ENCODE results near the gene TRMO.
A peak's percentile ranks its signal among the peaks of the same experiment; 100 is the strongest.

The TRMO gene

DNA sequence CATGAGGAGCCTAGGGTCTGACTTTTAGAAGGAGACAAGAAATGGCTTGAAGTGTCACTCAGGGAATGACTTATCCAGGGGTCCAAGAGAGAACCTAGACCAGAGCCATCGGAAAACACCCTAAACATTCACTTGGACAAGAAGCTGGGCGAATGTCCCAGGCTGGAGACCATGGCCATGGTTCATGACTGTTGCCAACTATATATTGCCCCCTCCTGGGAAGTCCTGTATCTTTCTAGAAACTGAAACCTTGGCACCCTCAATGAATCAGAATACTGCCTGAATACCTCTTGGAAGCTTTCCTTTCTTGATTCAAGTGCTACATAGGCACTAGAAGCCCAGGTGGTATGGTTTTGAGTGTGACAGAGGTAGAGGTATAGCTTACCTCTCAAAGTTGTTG, 29.9 kb downstream of the TRMO start:
- no peak for TF ChIP-seq ZBTB7A (IDR thresholded peaks at IDR 0.05; ENCODE audit: low read depth)
- TF ChIP-seq CREB1 (IDR thresholded peaks at IDR 0.05; ENCODE audit: low read depth), result no peak
- TF ChIP-seq RAD21 (IDR thresholded peaks at IDR 0.05; ENCODE audit: low read depth), result peak; percentile 9; the same call in 1 of the 2 replicates
- TF ChIP-seq, protein P1, sequence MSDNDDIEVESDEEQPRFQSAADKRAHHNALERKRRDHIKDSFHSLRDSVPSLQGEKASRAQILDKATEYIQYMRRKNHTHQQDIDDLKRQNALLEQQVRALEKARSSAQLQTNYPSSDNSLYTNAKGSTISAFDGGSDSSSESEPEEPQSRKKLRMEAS (IDR thresholded peaks at IDR 0.05), result no peak
- TF ChIP-seq NFIC (IDR thresholded peaks at IDR 0.05), result no peak

DNA sequence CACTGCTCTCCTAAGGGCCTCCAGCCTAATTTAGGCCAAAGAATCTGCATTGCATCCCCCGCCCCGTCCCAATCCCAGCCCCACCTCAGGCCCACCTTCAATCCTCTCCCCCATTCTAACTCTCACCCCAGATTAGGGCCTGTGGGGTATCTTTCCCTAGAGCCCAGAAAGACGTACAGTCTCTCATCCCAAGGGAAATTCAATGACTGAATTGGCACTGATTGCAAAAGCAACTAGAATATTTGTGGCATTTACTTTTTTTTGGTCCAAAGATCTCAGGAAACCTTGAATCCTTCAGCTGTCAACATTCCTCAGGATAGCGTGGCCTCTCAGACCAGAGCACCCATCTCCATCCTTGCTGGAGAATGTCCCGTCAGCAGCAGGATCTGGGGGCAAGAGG, 30.6 kb downstream of the TRMO start:
- TF ChIP-seq EGR1 (IDR thresholded peaks at IDR 0.05) (no peak), YY1 (IDR thresholded peaks at IDR 0.05; ENCODE audit: low read depth) (no peak), TAF1 (IDR thresholded peaks at IDR 0.05; ENCODE audit: low read depth) (no peak), TEAD4 (IDR thresholded peaks at IDR 0.05) (no peak), CREB1 (IDR thresholded peaks at IDR 0.05; ENCODE audit: low read depth) (no peak), EP300 (IDR thresholded peaks at IDR 0.05; ENCODE audit: borderline replicate concordance) (no peak), FOXM1 (IDR thresholded peaks at IDR 0.05; ENCODE audit: borderline replicate concordance, low read depth) (no peak), TCF12 (IDR thresholded peaks at IDR 0.05; ENCODE audit: low read depth) (no peak), RAD21 (IDR thresholded peaks at IDR 0.05; ENCODE audit: low read depth) (no peak), CEBPB (IDR thresholded peaks at IDR 0.05) (no peak), NFIC (IDR thresholded peaks at IDR 0.05) (no peak)
- TF ChIP-seq, protein P2, sequence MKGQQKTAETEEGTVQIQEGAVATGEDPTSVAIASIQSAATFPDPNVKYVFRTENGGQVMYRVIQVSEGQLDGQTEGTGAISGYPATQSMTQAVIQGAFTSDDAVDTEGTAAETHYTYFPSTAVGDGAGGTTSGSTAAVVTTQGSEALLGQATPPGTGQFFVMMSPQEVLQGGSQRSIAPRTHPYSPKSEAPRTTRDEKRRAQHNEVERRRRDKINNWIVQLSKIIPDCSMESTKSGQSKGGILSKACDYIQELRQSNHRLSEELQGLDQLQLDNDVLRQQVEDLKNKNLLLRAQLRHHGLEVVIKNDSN (IDR thresholded peaks at IDR 0.05), result no peak
- TF ChIP-seq, protein P1 (IDR thresholded peaks at IDR 0.05), result no peak
- TF ChIP-seq, protein P3, sequence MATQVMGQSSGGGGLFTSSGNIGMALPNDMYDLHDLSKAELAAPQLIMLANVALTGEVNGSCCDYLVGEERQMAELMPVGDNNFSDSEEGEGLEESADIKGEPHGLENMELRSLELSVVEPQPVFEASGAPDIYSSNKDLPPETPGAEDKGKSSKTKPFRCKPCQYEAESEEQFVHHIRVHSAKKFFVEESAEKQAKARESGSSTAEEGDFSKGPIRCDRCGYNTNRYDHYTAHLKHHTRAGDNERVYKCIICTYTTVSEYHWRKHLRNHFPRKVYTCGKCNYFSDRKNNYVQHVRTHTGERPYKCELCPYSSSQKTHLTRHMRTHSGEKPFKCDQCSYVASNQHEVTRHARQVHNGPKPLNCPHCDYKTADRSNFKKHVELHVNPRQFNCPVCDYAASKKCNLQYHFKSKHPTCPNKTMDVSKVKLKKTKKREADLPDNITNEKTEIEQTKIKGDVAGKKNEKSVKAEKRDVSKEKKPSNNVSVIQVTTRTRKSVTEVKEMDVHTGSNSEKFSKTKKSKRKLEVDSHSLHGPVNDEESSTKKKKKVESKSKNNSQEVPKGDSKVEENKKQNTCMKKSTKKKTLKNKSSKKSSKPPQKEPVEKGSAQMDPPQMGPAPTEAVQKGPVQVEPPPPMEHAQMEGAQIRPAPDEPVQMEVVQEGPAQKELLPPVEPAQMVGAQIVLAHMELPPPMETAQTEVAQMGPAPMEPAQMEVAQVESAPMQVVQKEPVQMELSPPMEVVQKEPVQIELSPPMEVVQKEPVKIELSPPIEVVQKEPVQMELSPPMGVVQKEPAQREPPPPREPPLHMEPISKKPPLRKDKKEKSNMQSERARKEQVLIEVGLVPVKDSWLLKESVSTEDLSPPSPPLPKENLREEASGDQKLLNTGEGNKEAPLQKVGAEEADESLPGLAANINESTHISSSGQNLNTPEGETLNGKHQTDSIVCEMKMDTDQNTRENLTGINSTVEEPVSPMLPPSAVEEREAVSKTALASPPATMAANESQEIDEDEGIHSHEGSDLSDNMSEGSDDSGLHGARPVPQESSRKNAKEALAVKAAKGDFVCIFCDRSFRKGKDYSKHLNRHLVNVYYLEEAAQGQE (IDR thresholded peaks at IDR 0.05; ENCODE audit: low read depth), result no peak

DNA sequence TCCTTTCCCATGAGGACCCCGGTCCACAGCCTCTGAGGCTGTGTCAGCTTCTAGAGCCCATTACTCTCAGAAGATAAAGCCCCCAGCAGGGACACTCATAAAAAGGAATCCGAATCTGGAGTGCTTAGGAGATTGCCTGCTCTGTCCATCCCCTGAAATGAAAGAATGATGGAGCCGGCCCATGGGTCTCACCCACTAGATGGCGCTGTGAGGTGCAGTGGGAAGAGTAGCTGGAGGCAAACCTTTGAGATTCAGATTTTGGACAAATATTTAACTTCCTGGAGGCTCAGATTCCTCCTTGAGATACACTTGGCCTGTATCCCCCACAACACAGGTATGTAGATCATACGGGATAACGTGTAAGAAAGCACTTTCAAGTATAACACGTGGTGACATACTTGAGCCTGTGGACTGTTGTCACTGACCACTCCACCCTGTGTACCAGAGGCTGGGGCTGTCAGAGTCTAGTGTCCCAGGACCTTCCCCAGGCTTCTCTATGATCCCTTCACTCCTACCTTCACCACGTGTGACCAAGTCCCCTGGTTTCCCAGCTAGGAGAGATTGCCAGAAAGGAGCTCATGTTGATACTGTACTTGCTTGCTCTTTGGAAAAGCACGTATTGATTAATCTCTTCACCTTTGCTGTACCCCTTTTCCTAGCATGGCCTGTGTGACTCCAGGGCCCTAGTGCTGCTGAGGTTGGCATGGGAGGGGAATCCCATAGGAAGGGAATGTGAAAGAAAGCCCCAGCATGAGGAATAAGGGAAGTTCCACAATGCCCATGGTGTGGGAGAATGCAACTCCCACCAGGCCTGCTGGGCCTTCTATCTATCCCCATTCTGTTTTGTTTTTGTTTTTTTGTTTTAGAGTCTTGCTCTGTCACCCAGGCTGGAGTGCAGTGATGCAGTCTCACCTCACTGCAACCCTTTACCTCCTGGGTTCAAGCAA, 32.1 kb downstream of the TRMO start:
- no peak for TF ChIP-seq YY1 (IDR thresholded peaks at IDR 0.05; ENCODE audit: low read depth)
- TF ChIP-seq RAD21 (IDR thresholded peaks at IDR 0.05; ENCODE audit: low read depth), result peak; percentile 46
- TF ChIP-seq TAF1 (IDR thresholded peaks at IDR 0.05; ENCODE audit: low read depth), result no peak
- TF ChIP-seq FOXM1 (IDR thresholded peaks at IDR 0.05; ENCODE audit: borderline replicate concordance, low read depth), result no peak
- TF ChIP-seq, protein P3 (IDR thresholded peaks at IDR 0.05; ENCODE audit: low read depth), result no peak
- TF ChIP-seq NFIC (IDR thresholded peaks at IDR 0.05), result no peak
- TF ChIP-seq, protein P1 (IDR thresholded peaks at IDR 0.05), result no peak

DNA sequence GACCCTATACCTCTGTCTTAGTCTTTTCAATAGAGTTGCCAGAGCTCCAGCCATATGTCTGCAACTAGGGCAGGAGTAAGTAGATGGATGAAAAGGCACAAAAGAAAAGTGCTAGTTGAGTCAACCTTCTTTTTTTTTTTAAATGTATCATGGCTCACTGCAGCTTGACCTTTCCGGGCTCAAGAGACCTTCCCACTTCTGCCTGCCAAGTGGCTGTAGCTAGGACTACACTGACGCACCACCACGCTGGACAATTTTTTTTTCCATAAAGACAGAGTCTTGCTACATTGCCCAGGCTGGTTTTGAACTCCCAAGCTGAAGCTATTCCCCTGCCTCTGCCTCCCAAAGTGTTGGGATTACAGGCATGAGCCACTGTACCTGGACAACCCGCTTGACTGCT, 42.0 kb downstream of the TRMO start:
- no peak for TF ChIP-seq RAD21 (IDR thresholded peaks at IDR 0.05; ENCODE audit: low read depth)
- TF ChIP-seq TCF12 (IDR thresholded peaks at IDR 0.05; ENCODE audit: low read depth), result no peak
- no peak for TF ChIP-seq EP300 (IDR thresholded peaks at IDR 0.05; ENCODE audit: borderline replicate concordance)
- TF ChIP-seq TEAD4 (IDR thresholded peaks at IDR 0.05), result no peak
- no peak for TF ChIP-seq FOXM1 (IDR thresholded peaks at IDR 0.05; ENCODE audit: borderline replicate concordance, low read depth)
- TF ChIP-seq EGR1 (IDR thresholded peaks at IDR 0.05), result no peak
- TF ChIP-seq TAF1 (IDR thresholded peaks at IDR 0.05; ENCODE audit: low read depth), result no peak
- no peak for TF ChIP-seq YY1 (IDR thresholded peaks at IDR 0.05; ENCODE audit: low read depth)
- TF ChIP-seq CEBPB (IDR thresholded peaks at IDR 0.05), result no peak
- no peak for TF ChIP-seq NFIC (IDR thresholded peaks at IDR 0.05)
- TF ChIP-seq, protein P1 (IDR thresholded peaks at IDR 0.05), result no peak
- TF ChIP-seq, protein P3 (IDR thresholded peaks at IDR 0.05; ENCODE audit: low read depth), result no peak
- TF ChIP-seq, protein P2 (IDR thresholded peaks at IDR 0.05), result no peak
